Fibroblast of lung (primary cell): Measurements from ENCODE around the gene GH2. TPM values are rescaled to one million over a fixed set of nuclear protein-coding genes. Genes with fewer than 3 reads are reported as not detected.
A peak's percentile ranks its signal among the peaks of the same experiment; 100 is the strongest.
"Not testable (repeated sequence)": the region's sequence is repeated elsewhere in the genome, so short reads cannot be mapped to it uniquely, and the experiment has no call there.

Source experiments
- DNase-seq, 2 donors: peaks; one replicate each; pipeline versions ENCODE4 v3.0.0 to v3.0.0-alpha.2; 2010; ENCODE audit warnings: low read depth in 2 of 2
- H2AFZ ChIP-seq: 2 replicates; pipeline ENCODE4 v1.5.1; 2012; ENCODE audit warnings: low read length, control low read depth, inconsistent platforms
- H3K27ac ChIP-seq: 2 replicates; pipeline ENCODE4 v1.5.1; 2011; ENCODE audit warnings: low read length, control low read depth; ENCODE audit not compliant: insufficient read depth
- H3K27me3 ChIP-seq: 2 replicates; pipeline ENCODE4 v1.5.1; 2011; ENCODE audit warnings: mild to moderate bottlenecking, low read length; ENCODE audit not compliant: control insufficient read depth, insufficient read depth
- H3K36me3 ChIP-seq: 2 replicates; pipeline ENCODE4 v1.5.1; 2011; ENCODE audit warnings: low read length; ENCODE audit not compliant: control insufficient read depth, insufficient read depth
- H3K4me1 ChIP-seq: 2 replicates; pipeline ENCODE4 v1.5.1; 2011; ENCODE audit warnings: low read length; ENCODE audit not compliant: control insufficient read depth, insufficient read depth; ENCODE audit errors: extremely low read depth
- H3K4me2 ChIP-seq: 2 replicates; pipeline ENCODE4 v1.5.1; 2011; ENCODE audit warnings: low read length, control low read depth; ENCODE audit not compliant: insufficient read depth; ENCODE audit errors: extremely low read depth
- H3K4me3 ChIP-seq, 4 experiments: fragments of 200-600 bp in 1 of 4; sonication (generic) in 1 of 4; replicated peaks in 1 of 4; 2 replicates each; pipeline ENCODE4 v1.5.1; 2011 to 2016; ENCODE audit warnings: low read length in 4 of 4, low read depth in 3 of 4, mild to moderate bottlenecking in 3 of 4, control low read depth in 2 of 4, inconsistent platforms in 1 of 4, mixed read lengths in 1 of 4; ENCODE audit not compliant: insufficient read depth in 1 of 4; ENCODE audit errors: control extremely low read depth in 1 of 4
- H3K79me2 ChIP-seq: 2 replicates; pipeline ENCODE4 v1.5.1; 2012; ENCODE audit warnings: mild to moderate bottlenecking, low read length, inconsistent platforms; ENCODE audit not compliant: control insufficient read depth, insufficient read depth
- H3K9ac ChIP-seq: 2 replicates; pipeline ENCODE4 v1.5.1; 2011; ENCODE audit warnings: mild to moderate bottlenecking, low read length, control low read depth; ENCODE audit not compliant: insufficient read depth
- H3K9me3 ChIP-seq: 2 replicates; pipeline ENCODE4 v1.5.1; 2012; ENCODE audit warnings: low read depth, low read length; ENCODE audit not compliant: control insufficient read depth, insufficient read depth
- H4K20me1 ChIP-seq: 2 replicates; pipeline ENCODE4 v1.5.1; 2011; ENCODE audit warnings: low read length; ENCODE audit not compliant: control insufficient read depth, insufficient read depth; ENCODE audit errors: extremely low read depth
- EZH2 ChIP-seq: IDR thresholded peaks from 2 replicates; pipeline ENCODE4 v1.5.1; 2012; ENCODE audit warnings: low read length, control low read depth, mild to moderate bottlenecking; ENCODE audit errors: missing control alignments
- polyA plus RNA-seq, 2 donors: library from polyadenylated mRNA; depleted of rRNA in 1 of 2; stranded (reverse) in 1 of 2; unstranded in 1 of 2; fragments of >200 nt; gene quantifications; 2 replicates each; pipeline ENCODE4 v1.2.1, GENCODE V29; 2011 to 2012; ENCODE audit warnings: missing spikeins in 1 of 2
- total RNA-seq: library from RNA; depleted of rRNA; stranded (reverse); fragments of >200 nt; gene quantifications from 2 replicates; pipeline ENCODE4 v1.2.1, GENCODE V29; 2014
- TF ChIP-seq, protein P1 (sequence below), 2 donors: IDR thresholded peaks in 1 of 2; conservative IDR thresholded peaks in 1 of 2; 1 replicate in 1 of 2; 2 replicates in 1 of 2; pipeline ENCODE4 v1.5.1; 2011 to 2012; ENCODE audit warnings: low read length in 2 of 2, control low read depth in 1 of 2, inconsistent platforms in 1 of 2, low read depth in 1 of 2, mild to moderate bottlenecking in 1 of 2

GH2 gene
- total and polyA plus RNA-seq, 2 donors (not counting 1 experiment from before 2014, with no cell fraction given): not detected

DNA sequence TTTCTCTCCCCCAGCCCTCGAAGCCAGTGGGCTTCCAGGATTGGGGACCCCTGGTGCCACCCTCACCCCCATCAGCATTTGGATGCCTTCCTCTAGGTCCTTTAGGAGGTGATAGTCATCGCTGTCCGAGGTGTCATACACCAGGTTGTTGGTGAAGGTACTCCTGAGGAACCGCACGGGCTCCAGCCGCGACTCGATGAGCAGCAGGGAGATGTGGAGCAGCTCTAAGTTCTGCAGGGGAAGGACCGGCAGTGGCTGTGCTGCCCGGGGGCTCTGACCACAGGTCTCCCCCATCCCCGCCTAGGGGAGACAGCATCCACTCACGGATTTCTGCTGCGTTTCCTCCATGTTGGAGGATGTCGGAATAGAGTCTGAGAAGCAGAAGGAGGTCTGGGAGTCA lies 28.4 kb upstream of the GH2 start:
- no peaks in the 10 kb centered on the region for H3K36me3 ChIP-seq
- H4K20me1 ChIP-seq: no peaks in the 10 kb centered on the region
- H3K27me3 ChIP-seq: peaks cover 3% of the 10 kb centered on the region
- no peak for DNase-seq
- no peaks in the 10 kb centered on the region for H3K4me1 ChIP-seq
- H2AFZ ChIP-seq: no peak overlapping the region
- TF ChIP-seq, protein P1, sequence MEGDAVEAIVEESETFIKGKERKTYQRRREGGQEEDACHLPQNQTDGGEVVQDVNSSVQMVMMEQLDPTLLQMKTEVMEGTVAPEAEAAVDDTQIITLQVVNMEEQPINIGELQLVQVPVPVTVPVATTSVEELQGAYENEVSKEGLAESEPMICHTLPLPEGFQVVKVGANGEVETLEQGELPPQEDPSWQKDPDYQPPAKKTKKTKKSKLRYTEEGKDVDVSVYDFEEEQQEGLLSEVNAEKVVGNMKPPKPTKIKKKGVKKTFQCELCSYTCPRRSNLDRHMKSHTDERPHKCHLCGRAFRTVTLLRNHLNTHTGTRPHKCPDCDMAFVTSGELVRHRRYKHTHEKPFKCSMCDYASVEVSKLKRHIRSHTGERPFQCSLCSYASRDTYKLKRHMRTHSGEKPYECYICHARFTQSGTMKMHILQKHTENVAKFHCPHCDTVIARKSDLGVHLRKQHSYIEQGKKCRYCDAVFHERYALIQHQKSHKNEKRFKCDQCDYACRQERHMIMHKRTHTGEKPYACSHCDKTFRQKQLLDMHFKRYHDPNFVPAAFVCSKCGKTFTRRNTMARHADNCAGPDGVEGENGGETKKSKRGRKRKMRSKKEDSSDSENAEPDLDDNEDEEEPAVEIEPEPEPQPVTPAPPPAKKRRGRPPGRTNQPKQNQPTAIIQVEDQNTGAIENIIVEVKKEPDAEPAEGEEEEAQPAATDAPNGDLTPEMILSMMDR (conservative IDR thresholded peaks at IDR 0.05 in 1 of 2, IDR thresholded peaks at IDR 0.05 in 1 of 2; ENCODE audit: low read depth in 1 of 2, low read length in 2 of 2): no peak
- no peak for TF ChIP-seq EZH2
- no peak overlapping the region for H3K4me2 ChIP-seq
- H3K27ac ChIP-seq: no peak overlapping the region
- H3K9me3 ChIP-seq: no peaks in the 10 kb centered on the region
- H3K79me2 ChIP-seq: no peaks in the 10 kb centered on the region
- no peak overlapping the region for H3K4me3 ChIP-seq
- no peak overlapping the region for H3K9ac ChIP-seq

DNA sequence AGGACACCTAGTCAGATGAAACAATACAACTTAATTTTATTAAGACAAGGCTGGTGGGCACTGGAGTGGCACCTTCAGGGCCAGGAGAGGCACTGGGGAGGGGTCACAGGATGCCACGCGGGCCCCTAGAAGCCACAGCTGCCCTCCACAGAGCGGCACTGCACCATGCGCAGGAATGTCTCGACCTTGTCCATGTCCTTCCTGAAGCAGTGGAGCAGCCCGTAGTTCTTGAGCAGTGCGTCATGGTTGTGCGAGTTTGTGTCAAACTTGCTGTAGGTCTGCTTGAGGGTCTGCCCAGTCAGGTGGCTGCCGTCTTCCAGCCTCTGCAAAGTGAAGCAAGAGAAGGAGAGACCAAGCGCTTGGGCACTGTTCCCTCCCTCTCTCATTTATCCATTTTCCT lies 27.8 kb upstream of the GH2 start:
- not testable (repeated sequence) for H3K4me3 ChIP-seq, H4K20me1 ChIP-seq, H3K9me3 ChIP-seq, H3K9ac ChIP-seq, DNase-seq, H3K79me2 ChIP-seq, H3K4me1 ChIP-seq, H3K36me3 ChIP-seq, H3K27me3 ChIP-seq, H3K27ac ChIP-seq, H2AFZ ChIP-seq, H3K4me2 ChIP-seq

DNA sequence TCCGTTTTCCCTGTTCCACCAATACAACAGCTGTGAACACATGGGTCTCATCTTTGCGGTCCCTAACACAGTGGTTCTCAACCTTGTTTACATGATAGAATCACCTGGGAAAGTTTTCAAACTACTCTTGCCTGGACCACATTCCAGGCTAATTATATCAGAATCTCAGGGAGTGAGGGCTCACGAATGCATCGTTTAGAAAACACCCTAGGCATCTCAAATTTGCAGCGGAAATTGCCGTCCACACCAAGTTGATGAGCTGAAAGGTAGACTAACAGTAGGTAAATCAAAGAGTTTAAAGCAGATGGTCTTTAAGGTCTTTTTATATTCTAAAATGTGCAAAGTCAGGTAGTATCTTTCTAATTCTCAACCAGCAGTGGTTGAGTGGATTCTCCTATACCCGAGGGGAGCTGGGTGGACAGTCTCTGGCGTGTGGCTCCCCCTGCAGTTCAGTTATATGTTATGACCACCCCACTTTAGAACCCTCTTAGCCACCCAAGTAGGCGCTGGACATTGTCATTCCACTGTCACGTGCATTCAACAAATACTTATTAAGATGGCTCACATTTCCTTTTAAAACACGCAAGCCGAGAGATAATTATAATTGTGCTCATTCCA lies 25.5 kb upstream of the GH2 start:
- not testable (repeated sequence) for H3K4me3 ChIP-seq, H3K36me3 ChIP-seq, H3K4me1 ChIP-seq, H3K9ac ChIP-seq, H3K27me3 ChIP-seq, H3K9me3 ChIP-seq, H3K4me2 ChIP-seq, H3K27ac ChIP-seq, H4K20me1 ChIP-seq, H2AFZ ChIP-seq, H3K79me2 ChIP-seq
- peak in 1 of 2 donors; percentile 22 for DNase-seq
- TF ChIP-seq, protein P1 (conservative IDR thresholded peaks at IDR 0.05 in 1 of 2, IDR thresholded peaks at IDR 0.05 in 1 of 2; ENCODE audit: low read depth in 1 of 2, low read length in 2 of 2): peak in 1 of 2 donors; percentile 25

DNA sequence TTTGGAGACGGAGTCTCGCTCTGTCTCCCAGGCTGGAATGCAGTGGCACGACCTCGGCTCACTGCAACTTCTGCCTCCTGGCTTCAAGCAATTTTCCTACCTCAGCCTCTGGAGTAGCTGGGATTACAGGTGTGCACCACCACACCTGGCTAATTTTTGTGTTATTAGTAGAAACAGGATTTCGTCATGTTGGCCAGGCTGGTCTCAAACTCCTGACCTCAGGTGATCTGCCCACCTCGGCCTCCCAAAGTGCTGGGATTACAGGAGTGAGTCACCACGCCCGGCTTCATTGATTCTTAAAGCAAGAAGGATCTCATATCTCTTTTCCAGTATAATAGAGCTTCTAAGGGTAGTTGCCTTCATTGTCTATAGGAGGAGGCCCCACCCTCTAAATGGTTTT lies 23.1 kb upstream of the GH2 start:
- not testable (repeated sequence) for H3K36me3 ChIP-seq, H3K27ac ChIP-seq, H3K79me2 ChIP-seq, H3K4me2 ChIP-seq, H3K9me3 ChIP-seq, H3K4me1 ChIP-seq, H3K27me3 ChIP-seq, H3K4me3 ChIP-seq, DNase-seq, H3K9ac ChIP-seq, H2AFZ ChIP-seq, H4K20me1 ChIP-seq
